ENCODE data around the gene CD1D.

DNA sequence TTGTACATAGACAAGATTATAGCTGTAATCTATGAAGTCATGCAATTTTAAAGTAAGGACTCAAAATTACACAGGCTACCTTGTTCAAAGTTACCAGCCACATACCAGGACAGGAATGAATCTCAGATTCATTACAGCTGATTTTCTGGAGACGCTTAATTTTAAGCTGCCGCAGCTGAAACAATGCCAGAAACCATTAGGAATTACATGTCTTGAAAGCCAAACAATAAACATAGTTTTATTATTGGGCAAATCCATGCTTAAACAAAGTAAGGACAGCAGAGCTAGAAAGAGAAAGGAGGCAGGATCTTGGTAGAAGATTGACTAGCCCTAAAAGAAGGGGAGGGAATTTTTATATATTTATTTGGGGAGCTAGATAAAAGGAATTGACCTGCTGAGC is 19.2 kb upstream of the CD1D start:
- TF ChIP-seq, protein P1, sequence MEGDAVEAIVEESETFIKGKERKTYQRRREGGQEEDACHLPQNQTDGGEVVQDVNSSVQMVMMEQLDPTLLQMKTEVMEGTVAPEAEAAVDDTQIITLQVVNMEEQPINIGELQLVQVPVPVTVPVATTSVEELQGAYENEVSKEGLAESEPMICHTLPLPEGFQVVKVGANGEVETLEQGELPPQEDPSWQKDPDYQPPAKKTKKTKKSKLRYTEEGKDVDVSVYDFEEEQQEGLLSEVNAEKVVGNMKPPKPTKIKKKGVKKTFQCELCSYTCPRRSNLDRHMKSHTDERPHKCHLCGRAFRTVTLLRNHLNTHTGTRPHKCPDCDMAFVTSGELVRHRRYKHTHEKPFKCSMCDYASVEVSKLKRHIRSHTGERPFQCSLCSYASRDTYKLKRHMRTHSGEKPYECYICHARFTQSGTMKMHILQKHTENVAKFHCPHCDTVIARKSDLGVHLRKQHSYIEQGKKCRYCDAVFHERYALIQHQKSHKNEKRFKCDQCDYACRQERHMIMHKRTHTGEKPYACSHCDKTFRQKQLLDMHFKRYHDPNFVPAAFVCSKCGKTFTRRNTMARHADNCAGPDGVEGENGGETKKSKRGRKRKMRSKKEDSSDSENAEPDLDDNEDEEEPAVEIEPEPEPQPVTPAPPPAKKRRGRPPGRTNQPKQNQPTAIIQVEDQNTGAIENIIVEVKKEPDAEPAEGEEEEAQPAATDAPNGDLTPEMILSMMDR (IDR thresholded peaks at IDR 0.05), result no peak
- no peak for TF ChIP-seq POLR2A (IDR thresholded peaks at IDR 0.05)

Data from right lobe of liver (tissue), 4 donors.